HG02884 (cell line): ENCODE results near the gene KNCN.

ENCODE experiments used
- ATAC-seq: cut with Tn5 transposase; IDR thresholded peaks from one replicate; pipeline ENCODE4 v1.9.1; 2021; ENCODE audit warnings: mild to moderate bottlenecking, moderate library complexity; ENCODE audit not compliant: unreplicated experiment

Gene KNCN

GRCh38 chr1:46546210-46546609 lies 5.2 kb downstream of the KNCN start:
- no peak for ATAC-seq

- ATAC-seq: no peak
These were observed 5.7 kb downstream of the KNCN start for GRCh38 chr1:46545784-46546183.

- ATAC-seq: no peak
These were observed 6.7 kb downstream of the KNCN start for GRCh38 chr1:46544561-46545240.

- ATAC-seq: no peak
These were observed 7.5 kb downstream of the KNCN start for GRCh38 chr1:46543761-46544560.

- ATAC-seq: no peak
These were observed 8.1 kb downstream of the KNCN start for GRCh38 chr1:46543382-46543760.

GRCh38 chr1:46539972-46540371 lies 11.5 kb downstream of the KNCN start:
- no peak for ATAC-seq

GRCh38 chr1:46538147-46538546 lies 13.3 kb downstream of the KNCN start:
- no peak for ATAC-seq

- no peak for ATAC-seq
These were observed 13.8 kb downstream of the KNCN start for GRCh38 chr1:46537651-46538050.

GRCh38 chr1:46536527-46536926 lies 14.9 kb downstream of the KNCN start:
- no peak for ATAC-seq

- no peak for ATAC-seq
These were observed 16.4 kb downstream of the KNCN start for GRCh38 chr1:46535063-46535462.

GRCh38 chr1:46533179-46533864 lies 18.1 kb downstream of the KNCN start:
- no peak for ATAC-seq

GRCh38 chr1:46532498-46533178 lies 18.8 kb downstream of the KNCN start:
- ATAC-seq: no peak

GRCh38 chr1:46532095-46532494 lies 19.4 kb downstream of the KNCN start:
- ATAC-seq: no peak

GRCh38 chr1:46530791-46531409 lies 20.5 kb downstream of the KNCN start:
- ATAC-seq: no peak

- no peak for ATAC-seq
These were observed 21.1 kb downstream of the KNCN start for GRCh38 chr1:46530311-46530710.

GRCh38 chr1:46529031-46529630 lies 22.3 kb downstream of the KNCN start:
- ATAC-seq: no peak

GRCh38 chr1:46528297-46528955 lies 23.0 kb downstream of the KNCN start:
- no peak for ATAC-seq

- no peak for ATAC-seq
These were observed 23.8 kb downstream of the KNCN start for GRCh38 chr1:46527474-46528296.

- ATAC-seq: no peak
These were observed 24.7 kb downstream of the KNCN start for GRCh38 chr1:46526691-46527291.
